Erythroblast (primary cell): ENCODE results near the gene POM121C.
"Not testable (repeated sequence)": the region's sequence is repeated elsewhere in the genome, so short reads cannot be mapped to it uniquely, and the experiment has no call there.

ENCODE experiments used
- GATA1 ChIP-seq: IDR thresholded peaks from 2 replicates; pipeline ENCODE4 v1.6.1; 2011; ENCODE audit warnings: low read depth, mild to moderate bottlenecking, control low read depth, low read length, moderate library complexity
- POLR2A ChIP-seq: IDR thresholded peaks from 2 replicates; pipeline ENCODE4 v1.6.1; 2011; ENCODE audit warnings: mild to moderate bottlenecking, low read length

DNA sequence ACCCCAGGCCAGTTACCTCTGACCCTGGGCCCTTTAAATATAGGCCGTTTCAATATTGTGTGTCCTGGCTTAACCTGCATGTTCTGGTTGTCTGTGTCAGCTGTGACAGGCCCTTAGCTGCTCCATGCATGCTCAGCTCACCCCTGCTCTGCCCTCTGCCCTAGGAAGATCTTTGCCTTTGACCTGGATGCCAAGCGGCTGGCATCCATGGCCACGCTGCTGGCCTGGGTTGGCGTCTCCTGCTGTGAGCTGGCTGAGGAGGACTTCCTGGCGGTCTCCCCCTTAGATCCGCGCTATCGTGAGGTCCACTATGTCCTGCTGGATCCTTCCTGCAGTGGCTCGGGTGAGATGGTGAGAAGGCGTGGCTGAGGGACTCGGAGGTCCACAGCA lies 70.7 kb downstream of the POM121C start:
- not testable (repeated sequence) for TF ChIP-seq POLR2A, GATA1
